NCI-H2227 (cell line): ENCODE results near the gene SMIM14.
"Not testable (repeated sequence)": the region's sequence is repeated elsewhere in the genome, so short reads cannot be mapped to it uniquely, and the experiment has no call there.

Experiments used
- DNase-seq: peaks from one replicate; lab custom pipeline; 2025; ENCODE audit not compliant: unreplicated experiment; lab: John Stamatoyannopoulos, UW

SMIM14 gene

DNA sequence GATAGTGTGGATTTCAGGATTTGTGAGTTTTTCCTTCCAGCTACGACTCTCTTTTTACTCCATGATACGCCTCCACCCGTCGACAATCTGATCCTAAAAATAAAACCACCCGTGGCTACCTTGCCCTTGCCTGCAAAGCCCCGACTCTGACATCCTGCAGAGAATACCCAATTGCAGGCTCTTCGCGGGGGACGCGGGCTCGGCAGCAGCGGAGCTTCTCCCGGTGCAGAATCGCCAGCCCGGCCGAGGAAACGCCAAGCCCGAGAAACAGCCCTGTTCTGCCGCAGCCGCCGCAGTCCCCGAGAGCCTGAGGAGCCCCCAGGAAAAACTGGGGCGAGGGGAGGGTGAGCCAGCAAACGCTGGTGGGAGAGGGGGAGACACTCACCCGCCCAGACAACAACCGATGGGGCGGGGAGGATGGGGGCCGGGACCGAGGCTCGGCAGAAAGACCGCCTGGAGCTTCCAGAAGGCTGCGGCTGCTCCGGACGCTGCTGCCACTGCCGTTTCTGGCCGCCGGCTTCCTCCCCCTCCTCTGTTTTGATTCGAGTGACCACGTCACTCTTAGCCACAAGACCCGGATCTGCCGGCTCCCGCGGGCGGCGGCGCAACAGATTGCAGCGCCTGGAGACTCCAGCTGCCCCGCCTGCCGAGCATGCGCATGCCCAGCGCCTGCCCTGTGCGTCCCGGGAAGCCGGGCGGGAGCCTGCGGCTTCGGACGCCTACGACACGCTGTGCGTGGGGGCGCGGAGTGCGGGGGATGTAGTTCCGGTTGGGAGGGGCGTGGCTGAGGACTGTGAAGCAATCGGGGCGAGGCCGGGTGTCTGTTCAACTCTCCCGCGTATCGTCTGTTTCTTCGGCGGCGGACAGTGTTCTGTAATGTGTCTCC is at the start of gene SMIM14:
Gene SMIM14, minus strand, starts transcription at position 512 of the 886 bp plus-strand sequence. CDS start 33,720 bp downstream, outside the sequence.
- peak; percentile 97 for DNase-seq

DNA sequence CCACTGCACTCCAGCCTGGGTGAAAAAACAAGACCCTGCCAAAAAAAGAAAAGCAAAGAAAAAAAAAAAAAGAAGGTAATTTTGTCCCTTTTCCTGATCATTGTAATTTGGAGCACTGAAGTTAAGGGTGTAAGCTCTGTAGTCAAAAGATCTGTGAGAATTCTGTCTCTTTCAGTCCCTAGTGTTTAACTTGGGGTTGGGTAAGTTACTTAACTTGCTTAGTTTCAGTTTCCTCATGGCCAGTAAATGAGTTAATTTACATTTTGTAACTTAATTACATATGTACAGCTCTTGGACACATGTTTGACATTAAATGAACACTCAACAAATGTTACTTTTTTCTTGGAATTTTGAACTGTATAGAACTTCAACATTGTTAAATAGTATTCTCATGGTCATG is 48.3 kb upstream of the SMIM14 start:
- DNase-seq: no peak

DNA sequence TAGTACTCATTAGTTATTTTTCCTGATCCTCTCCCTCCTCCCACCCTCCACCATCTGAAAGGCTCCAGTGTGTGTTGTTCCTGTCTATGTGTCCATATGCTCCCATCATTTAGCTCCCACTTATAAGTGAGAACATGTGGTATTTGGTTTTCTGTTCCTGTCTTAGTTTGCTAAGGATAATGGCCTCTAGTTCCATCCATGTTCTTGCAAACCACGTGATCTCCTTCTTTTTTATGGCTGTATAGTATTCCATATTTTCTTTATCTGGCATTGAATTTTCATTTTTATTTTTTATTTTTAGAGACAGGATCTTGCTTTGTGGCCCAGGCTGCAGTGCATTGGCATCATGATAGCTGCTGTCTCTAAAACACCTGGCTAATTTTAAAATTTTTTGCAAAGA is 47.3 kb upstream of the SMIM14 start:
- no peak for DNase-seq

DNA sequence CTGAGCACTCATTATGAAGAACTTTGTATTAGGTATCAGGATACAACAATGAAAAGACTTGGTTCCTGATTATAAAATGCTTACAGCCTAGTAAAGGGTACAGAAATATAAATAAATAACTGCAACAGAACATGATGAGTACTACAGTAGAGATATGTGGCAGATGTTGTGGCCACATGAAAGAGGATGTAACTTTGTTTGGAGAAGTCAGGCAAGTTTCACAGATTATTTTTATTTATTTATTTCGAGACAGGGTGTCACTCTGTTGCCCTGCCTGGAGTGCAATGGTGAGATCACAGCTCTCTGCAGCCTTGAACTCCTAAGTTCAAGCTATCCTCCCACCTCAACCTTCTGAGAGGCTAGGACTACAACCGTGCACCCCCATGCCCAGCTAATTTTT is 43.5 kb upstream of the SMIM14 start:
- no peak for DNase-seq

DNA sequence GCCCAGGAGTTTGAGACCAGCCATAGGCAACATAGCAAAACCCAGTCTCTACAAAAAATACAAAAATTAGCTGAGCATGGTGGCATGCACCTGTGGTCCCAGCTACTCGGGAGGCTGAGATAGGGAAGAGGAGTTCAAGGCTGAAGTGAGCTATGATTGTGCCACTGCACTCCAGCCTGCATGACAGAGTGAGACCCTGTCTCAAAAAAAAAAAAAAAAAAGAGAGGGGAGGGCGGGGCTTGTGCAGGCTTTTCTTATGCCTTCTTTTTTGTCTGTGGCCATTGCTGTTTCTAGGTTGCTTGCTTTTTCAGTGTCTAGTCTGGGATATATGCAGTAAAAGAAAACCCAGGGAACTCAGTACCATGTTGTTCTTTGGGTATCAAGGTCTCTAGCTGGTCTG is 42.3 kb upstream of the SMIM14 start:
- not testable (repeated sequence) for DNase-seq

DNA sequence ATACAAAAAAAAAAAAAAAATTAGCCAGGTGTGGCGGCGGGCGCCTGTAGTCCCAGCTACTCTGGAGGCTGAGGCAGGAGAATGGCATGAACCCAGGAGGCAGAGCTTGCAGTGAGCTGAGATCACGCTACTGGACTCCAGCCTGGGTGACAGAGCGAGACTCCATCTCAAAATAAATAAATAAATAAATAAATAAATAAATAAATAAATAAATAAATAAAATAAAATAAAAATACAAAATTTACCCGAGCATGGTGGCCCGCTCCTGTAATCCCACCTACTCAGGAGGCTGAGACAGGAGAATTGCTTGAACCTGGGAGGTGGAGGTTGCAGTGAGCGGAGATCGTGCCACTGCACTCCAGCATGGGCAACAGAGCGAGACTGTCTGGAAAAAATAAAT is 37.0 kb upstream of the SMIM14 start:
- not testable (repeated sequence) for DNase-seq

DNA sequence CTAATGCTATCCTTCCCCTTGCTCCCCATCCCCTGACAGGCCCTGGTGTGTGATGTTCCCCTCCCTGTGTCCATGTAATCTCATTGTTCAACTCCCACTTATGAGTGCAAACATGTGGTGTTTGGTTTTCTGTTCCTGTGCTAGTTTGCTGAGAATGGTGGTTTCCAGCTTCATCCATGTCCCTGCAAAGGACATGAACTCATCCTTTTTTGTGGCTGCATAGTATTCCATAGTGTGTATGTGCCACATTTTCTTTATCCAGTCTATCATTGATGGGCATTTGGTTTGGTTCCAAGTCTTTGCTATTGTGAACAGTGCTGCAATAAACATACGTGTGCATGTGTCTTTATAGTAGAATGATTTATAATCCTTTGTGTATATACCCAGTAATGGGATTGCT is 31.6 kb upstream of the SMIM14 start:
- not testable (repeated sequence) for DNase-seq

DNA sequence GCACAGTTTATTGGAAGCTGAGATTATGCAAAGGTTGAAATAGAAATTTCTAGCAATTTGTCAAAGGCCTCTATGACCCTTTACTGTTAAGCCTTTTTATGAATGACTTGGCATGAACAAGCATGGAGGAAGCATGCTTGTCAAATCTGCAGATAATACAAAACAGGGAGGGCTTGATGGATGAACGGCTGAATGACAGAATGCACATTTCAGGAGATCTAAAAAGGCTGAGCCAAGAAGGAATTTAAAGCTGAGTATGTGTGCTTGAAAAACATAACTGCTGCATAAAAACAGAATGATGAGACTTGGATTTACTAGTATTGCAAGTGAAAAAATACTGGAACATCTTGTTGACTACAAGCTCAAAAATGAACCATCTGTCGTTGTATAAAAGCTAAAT is 30.2 kb upstream of the SMIM14 start:
- no peak for DNase-seq

DNA sequence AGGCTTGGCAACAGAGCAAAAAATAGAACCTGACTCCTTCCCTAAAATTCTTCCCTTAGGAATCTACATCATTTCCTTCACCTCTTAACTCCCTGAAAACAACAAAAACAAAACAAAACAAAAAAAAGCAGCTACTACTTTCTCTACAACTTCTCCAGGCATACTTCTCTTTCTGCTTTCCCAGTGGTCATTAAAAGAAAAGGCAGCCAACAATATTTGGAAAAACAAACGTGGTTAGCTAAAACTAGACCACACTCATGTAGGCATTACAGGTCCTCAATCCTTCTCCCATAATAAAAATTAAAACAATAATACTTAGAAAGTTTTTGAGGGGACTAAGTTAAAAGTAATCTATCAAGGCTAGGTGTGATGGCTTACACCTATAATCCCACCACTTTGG is 29.0 kb upstream of the SMIM14 start:
- DNase-seq: no peak

DNA sequence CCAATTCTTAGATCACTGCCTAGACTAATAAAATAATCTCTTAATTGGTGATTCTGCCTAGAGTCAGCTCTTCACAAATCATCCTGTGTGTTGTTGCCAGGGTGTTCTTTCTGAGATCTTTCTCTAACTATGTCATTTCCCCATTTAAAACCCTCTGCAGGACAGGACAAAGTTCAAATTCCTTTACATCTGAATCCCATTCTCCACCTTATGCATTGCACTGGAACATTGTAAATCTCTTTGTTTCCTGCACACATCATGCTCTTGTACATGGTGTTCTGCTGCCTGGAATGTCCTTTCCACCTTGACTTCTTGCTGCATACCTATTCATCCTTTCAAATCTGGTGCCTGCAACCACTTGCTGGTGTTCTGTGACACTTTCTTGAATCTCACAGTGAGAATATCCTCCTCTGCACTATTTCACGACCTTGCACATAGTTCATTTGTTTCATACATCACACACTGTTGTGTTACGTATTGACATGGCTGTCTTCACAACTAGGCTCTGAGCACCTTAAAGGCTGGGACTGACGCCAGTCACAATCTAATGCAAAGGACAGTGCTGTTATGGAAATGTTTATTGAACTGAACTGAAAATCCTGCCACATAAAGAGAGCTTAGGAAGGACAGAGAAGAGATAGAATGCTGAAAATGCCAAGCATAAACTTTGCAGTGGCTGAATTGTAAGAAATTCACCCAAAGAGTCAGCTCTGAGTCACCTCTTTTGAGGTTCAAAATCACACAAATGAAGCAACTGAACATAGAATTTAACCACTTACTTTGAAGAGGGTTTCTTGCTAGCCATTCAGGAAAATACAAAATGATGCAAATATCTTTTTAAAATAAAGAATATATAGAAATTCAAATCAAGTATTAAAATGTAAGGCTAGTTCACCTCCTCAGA is 26.4 kb upstream of the SMIM14 start:
- no peak for DNase-seq

DNA sequence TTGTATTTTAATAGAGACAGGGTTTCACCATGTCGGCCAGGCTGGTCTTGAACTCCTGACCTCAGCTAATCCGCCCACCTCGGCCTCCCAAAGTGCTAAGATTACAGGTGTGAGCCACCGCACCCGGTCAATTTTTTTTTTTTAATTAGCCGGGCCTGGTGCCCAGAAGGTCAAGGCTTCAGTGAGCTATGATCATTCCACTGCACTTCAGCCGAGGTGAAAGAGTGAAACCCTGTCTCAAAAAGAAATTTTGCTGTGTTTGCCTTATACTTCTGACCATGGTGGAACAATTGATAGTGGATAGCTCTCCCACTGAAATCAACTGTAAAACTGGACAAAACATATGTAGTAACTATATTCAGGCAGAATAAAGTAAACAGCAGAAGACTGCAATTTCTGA is 24.0 kb upstream of the SMIM14 start:
- DNase-seq: no peak

DNA sequence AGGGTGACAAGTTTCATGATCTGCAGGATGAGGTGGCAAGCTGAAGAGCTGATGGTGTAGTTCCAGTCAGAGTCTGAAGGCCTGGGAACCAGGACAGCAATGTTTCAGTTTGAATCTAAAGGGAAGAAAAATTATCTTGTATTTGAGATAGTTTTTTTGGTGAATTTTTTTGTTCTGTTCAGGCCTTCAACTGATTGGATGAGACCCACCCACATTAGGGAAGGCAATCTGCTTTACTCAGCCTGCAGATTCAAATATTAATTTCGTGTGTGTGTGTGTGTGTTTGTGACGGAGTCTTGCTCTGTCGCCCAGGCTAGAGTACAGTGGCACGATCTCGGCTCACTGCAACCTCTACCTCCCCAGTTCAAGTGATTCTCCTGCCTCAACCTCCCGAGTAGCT is 22.1 kb upstream of the SMIM14 start:
- no peak for DNase-seq

DNA sequence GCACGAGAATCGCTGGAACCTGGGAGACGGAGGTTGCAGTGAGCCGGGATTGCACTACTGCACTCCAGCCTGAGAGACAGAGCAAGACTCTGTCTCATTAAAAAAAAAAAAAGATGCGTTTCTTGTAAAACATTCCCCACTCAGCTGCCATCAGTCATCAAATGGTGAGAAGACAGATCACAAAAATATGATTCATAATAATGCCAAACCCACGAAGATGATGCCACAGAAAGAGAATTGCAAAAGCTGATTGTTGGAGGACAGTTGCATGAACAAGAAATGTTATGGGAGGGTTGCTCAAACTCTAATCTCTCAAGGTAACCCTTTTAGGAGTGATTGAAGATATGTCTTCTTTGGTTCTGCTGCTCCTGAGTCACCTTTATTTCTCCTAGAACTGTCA is 21.4 kb upstream of the SMIM14 start:
- no peak for DNase-seq

DNA sequence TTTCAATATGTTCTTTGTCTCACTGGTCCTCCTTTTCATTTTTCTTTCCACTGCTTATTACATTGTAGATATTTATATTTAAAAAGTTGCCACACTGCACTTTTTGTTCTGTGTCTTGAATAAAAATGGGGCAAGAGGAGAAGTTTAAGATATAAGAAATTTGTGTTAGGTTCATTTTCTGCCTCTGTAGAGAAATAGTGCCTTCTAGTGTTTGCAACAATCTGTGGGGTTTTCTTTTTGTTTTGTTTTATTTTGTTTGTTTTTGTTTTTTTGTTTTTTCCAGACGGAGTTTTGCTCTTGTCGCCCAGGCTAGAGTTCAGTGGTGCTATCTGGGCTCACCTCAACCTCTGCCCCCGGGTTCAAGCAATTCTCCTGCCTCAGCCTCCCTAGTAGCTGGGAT is 20.1 kb upstream of the SMIM14 start:
- no peak for DNase-seq

DNA sequence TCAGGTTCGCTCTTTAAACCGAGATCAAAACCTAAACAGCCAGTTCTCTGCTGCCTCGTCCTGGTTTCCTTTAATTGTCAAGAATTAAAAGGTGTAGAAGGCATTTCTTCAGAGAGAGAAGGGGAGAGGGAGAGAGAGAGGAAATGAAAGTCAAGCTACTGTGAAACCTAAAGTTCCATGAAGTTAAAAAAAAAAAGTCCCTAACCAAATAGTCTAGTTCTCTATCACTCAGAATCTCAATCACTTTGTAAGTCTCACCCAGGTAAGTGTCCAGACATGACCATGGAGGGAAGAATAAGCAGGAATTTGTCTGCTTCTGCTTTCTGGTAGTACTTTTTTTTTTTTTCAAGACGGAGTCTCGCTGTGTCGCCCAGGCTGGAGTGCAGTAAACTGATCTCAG is 18.8 kb upstream of the SMIM14 start:
- no peak for DNase-seq

DNA sequence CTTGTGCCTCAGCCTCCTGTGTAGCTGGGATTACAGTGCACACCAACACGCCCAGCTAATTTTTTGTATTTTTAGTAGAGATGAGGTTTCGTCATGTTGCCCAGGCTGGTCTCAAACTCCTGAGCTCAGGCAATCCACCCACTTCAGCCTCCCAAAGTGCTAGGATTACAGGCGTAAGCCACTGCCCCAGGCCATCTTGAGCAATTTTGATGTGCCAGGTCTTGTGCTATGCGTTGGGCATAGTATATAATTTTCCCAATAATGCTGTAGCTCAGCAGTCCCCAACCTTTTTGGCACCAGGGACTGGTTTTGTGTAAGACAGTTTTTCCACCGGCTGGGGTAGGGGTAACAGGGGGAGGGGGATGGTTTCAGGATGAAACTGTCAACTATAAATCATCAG is 18.0 kb upstream of the SMIM14 start:
- DNase-seq: not testable (repeated sequence)

DNA sequence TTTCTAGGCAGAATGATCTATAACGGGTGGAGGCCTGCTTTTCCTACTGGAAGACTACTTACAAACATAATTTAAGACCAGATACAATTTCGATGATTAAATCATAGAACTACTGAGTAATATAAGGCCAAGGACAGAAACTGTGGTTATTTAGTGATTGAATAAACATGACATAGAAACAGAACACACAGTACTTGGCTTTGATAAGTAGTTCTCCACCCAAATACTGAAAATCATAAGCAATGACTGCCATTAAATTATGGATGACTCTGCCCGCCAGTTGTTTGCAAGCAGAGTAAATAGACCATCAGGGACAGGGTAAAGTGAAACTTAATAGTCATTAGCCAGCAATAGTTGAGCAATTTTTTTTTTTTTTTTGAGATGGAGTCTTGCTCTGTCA is 17.2 kb upstream of the SMIM14 start:
- no peak for DNase-seq

DNA sequence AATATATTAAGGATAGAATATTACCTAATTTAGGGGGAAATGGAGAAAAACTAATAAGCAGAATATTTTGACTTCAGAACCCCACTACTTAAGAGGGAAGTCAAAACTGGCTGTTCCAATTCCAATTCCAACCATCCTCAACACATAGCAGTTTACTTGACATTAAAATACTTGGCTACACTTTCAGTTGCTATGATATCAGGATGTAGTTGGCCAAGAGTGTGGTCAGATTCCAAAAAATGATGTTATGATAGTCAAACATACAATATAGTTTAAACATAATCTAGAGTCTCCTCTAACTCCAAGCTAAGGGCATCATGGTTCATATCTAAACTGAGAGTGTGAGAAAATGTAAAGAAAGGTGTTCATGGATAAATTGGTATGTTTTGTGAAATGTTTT is 16.5 kb upstream of the SMIM14 start:
- DNase-seq: no peak

DNA sequence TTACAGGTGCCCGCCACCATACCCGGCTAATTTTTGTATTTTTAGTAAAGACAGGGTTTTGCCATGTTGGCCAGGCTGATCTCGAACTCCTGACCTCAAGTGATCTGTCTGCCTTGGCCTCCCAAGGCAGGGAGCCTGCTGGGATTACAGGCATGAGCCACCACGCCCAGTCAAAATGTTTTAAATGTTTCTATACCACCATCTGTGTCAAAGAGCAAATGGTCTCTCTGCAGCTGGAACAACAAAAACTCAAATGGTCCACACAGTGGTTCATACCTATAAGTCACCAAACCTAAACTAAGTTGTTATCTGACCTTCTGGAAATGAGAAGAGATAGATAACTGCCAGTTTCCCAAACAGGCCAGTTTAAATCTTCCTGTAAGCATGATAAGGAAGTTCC is 12.9 kb upstream of the SMIM14 start:
- DNase-seq: not testable (repeated sequence)

DNA sequence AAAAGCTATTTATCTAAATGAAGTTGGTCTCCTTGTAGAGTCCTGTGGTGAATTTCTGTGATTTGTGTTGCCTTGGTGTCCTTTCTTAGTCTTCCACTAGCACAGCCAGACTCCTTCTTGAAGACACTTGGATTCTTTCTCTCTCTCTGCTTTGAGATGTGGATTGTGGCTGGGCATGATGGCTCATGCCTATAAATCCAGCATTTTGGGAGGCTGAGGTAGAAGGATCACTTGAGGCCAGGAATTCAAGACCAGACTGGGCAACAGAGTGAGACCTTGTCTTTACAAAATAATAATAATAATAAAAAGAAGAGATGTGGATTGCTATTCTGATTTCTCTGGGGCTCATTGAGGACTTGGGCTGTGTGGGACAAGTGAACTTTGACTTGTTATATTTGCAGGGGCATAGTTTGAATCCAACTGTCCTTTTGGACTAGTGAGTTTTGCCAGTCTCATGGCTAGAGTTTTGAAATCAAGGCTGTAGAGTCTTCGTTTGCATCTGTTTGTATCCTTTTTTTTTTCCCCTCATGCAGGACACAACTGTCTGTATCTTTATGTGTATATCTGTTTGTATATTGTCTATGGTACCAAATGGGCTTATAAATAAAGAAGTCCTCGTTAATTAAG is 11.1 kb upstream of the SMIM14 start:
- no peak for DNase-seq

DNA sequence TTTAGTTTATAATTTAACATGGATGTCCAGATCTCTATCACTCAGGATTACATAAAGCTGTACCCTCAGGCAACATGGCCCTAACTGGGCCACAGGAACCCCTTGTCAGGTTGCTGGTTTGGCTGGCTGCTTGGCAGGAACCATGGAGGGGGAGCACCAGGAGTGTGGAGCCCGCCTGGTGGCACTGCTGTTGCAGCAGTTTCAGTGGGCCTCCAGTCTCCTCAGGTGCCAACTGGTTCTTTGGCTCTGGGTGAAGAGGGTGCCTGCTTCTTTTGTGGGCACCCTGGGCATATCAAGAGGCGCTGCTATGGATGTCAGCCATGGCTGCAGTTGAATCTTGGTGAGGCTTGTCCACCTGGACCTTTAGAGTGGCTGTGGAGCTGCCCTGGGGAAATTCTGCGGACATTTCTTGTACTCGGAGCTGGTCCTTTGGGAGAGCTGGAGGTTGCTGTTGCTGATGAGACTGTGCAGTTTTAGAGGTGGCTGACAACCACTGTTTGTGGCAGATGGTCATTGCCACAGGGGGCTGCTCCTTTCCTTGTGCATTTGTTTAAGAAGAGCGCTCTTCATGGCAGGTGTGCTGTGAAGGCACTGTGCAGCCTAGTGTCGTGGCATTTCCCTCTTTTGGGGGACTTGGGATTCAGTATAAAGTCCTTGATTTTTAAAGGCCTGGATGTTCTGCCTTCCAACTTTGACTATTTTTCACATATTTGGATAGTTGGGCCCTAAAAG is 10.3 kb upstream of the SMIM14 start:
- DNase-seq: no peak
